ENCODE data around the gene ADARB2.

DNA sequence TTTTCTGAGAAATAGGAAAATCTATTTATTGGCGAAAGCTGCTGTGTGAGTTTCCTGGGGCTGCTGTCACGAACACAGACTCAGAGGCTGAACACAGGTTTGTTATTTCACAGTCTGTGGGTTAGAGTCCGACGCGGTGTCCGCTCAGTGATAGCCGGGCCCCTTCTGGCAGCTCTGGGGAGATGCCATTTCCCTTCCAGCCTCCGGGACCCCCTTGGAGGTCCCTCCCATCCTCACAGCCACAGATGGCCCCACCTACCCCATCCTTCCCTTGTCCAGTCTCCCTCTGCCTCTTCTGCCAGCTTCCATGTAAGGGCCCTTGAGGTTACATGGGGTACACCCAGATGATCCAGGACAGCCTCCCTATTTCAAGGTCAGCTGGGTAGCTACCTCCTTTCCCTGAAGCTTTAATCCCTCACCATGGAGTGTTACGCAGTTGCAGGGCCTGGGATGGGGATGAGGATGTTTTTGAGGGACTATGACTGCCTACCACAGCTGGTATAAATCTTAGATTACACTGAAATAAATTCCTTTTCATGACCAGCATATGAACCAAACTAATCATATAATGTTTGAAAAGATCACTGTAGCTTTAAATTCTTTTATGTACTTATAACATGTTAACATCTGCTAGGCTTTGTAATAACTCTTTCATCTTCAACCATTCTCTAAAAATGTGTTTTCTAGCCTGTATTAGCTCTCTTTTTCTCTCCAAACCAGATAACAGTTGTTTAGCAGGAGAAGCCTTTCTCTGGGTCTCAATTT is 582.6 kb downstream of the ADARB2 start:
- TF ChIP-seq, protein P1, sequence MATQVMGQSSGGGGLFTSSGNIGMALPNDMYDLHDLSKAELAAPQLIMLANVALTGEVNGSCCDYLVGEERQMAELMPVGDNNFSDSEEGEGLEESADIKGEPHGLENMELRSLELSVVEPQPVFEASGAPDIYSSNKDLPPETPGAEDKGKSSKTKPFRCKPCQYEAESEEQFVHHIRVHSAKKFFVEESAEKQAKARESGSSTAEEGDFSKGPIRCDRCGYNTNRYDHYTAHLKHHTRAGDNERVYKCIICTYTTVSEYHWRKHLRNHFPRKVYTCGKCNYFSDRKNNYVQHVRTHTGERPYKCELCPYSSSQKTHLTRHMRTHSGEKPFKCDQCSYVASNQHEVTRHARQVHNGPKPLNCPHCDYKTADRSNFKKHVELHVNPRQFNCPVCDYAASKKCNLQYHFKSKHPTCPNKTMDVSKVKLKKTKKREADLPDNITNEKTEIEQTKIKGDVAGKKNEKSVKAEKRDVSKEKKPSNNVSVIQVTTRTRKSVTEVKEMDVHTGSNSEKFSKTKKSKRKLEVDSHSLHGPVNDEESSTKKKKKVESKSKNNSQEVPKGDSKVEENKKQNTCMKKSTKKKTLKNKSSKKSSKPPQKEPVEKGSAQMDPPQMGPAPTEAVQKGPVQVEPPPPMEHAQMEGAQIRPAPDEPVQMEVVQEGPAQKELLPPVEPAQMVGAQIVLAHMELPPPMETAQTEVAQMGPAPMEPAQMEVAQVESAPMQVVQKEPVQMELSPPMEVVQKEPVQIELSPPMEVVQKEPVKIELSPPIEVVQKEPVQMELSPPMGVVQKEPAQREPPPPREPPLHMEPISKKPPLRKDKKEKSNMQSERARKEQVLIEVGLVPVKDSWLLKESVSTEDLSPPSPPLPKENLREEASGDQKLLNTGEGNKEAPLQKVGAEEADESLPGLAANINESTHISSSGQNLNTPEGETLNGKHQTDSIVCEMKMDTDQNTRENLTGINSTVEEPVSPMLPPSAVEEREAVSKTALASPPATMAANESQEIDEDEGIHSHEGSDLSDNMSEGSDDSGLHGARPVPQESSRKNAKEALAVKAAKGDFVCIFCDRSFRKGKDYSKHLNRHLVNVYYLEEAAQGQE (IDR thresholded peaks at IDR 0.05; ENCODE audit: insufficient read depth in 1 of 2, low read depth in 2 of 2, low read length in 2 of 2): no peak
- TF ChIP-seq SIN3A (IDR thresholded peaks at IDR 0.05; ENCODE audit: borderline replicate concordance, insufficient read depth, low read length): no peak
